Measurements from ENCODE around the gene FKBP15. TPM values are rescaled to one million over a fixed set of nuclear protein-coding genes. Genes with fewer than 3 reads are reported as not detected.

The FKBP15 gene
- polyA plus RNA-seq, 1 donor from 2014 or later, result 12.1 TPM

GRCh38 chr9:113179839-113180238 lies 41.2 kb downstream of the FKBP15 start:
- no peaks in the 10 kb centered on the region for H4K20me1 ChIP-seq (ENCODE audit: insufficient read depth)
- no peak overlapping the region for H3K4me3 ChIP-seq (ENCODE audit: low read length)
- H3K27ac ChIP-seq (ENCODE audit: low read length), result no peak overlapping the region
- no peak overlapping the region for H2AFZ ChIP-seq (ENCODE audit: low read depth, low read length)
- H3K36me3 ChIP-seq (ENCODE audit: insufficient read depth, low read length), result peaks cover 10% of the 10 kb centered on the region
- H3K9me3 ChIP-seq (ENCODE audit: low read length), result no peaks in the 10 kb centered on the region
- no peaks in the 10 kb centered on the region for H3F3A ChIP-seq (ENCODE audit: insufficient read depth, low read length, poor library complexity, severe bottlenecking)
- H3K27me3 ChIP-seq (ENCODE audit: insufficient read depth, low read depth, low read length), result no peaks in the 10 kb centered on the region
- TF ChIP-seq POLR2AphosphoS5 (IDR thresholded peaks at IDR 0.05) (no peak), RAD21 (conservative IDR thresholded peaks at IDR 0.05) (no peak)
- no peak overlapping the region for H3K9ac ChIP-seq (ENCODE audit: low read length)
- H3K79me2 ChIP-seq (replicated peaks; ENCODE audit: insufficient read depth, low read length), result no peaks in the 10 kb centered on the region
- no peaks in the 10 kb centered on the region for H3K9me2 ChIP-seq (ENCODE audit: insufficient read depth, low read length)
- H3K4me2 ChIP-seq (ENCODE audit: low read length), result no peak overlapping the region

- Histone ChIP-seq H3K36me3 (ENCODE audit: insufficient read depth, low read length) (peaks cover 19% of the 10 kb centered on the region), H2AFZ (ENCODE audit: low read depth, low read length) (no peak overlapping the region), H3K9me3 (ENCODE audit: low read length) (no peaks in the 10 kb centered on the region), H3K4me3 (ENCODE audit: low read length) (no peak overlapping the region), H3F3A (ENCODE audit: insufficient read depth, low read length, poor library complexity, severe bottlenecking) (no peaks in the 10 kb centered on the region), H3K4me2 (ENCODE audit: low read length) (no peak overlapping the region), H3K79me2 (replicated peaks; ENCODE audit: insufficient read depth, low read length) (no peaks in the 10 kb centered on the region), H3K27ac (ENCODE audit: low read length) (no peak overlapping the region), H3K9me2 (ENCODE audit: insufficient read depth, low read length) (no peaks in the 10 kb centered on the region), H3K27me3 (ENCODE audit: insufficient read depth, low read depth, low read length) (no peaks in the 10 kb centered on the region), H3K9ac (ENCODE audit: low read length) (no peak overlapping the region), H4K20me1 (ENCODE audit: insufficient read depth) (no peaks in the 10 kb centered on the region)
- no peak for TF ChIP-seq EZH2 (IDR thresholded peaks at IDR 0.05; ENCODE audit: borderline replicate concordance, insufficient read depth, low read length, poor library complexity, severe bottlenecking)
- no peak for TF ChIP-seq EP300 (conservative IDR thresholded peaks at IDR 0.05; ENCODE audit: poor library complexity, severe bottlenecking)
- TF ChIP-seq SMC3 (conservative IDR thresholded peaks at IDR 0.05; ENCODE audit: poor library complexity), result no peak
- no peak for TF ChIP-seq REST (IDR thresholded peaks at IDR 0.05; ENCODE audit: borderline replicate concordance)
- no peak for TF ChIP-seq MXI1 (conservative IDR thresholded peaks at IDR 0.05; ENCODE audit: poor library complexity, severe bottlenecking)
These were observed 43.0 kb downstream of the FKBP15 start for GRCh38 chr9:113178087-113178486.

GRCh38 chr9:113177251-113177650 lies 43.8 kb downstream of the FKBP15 start:
- Histone ChIP-seq H3K9ac (ENCODE audit: low read length) (no peak overlapping the region), H3K79me2 (replicated peaks; ENCODE audit: insufficient read depth, low read length) (no peaks in the 10 kb centered on the region), H3K4me2 (ENCODE audit: low read length) (no peak overlapping the region), H3F3A (ENCODE audit: insufficient read depth, low read length, poor library complexity, severe bottlenecking) (no peaks in the 10 kb centered on the region), H3K27ac (ENCODE audit: low read length) (no peak overlapping the region), H3K4me3 (ENCODE audit: low read length) (no peak overlapping the region), H3K9me3 (ENCODE audit: low read length) (no peaks in the 10 kb centered on the region), H2AFZ (ENCODE audit: low read depth, low read length) (no peak overlapping the region), H3K9me2 (ENCODE audit: insufficient read depth, low read length) (no peaks in the 10 kb centered on the region), H3K27me3 (ENCODE audit: insufficient read depth, low read depth, low read length) (no peaks in the 10 kb centered on the region), H4K20me1 (ENCODE audit: insufficient read depth) (no peaks in the 10 kb centered on the region), H3K36me3 (ENCODE audit: insufficient read depth, low read length) (peaks cover 19% of the 10 kb centered on the region)
- TF ChIP-seq CTCF (IDR thresholded peaks at IDR 0.05; ENCODE audit: poor library complexity, severe bottlenecking), result no peak
- no peak for TF ChIP-seq EZH2 (IDR thresholded peaks at IDR 0.05; ENCODE audit: borderline replicate concordance, insufficient read depth, low read length, poor library complexity, severe bottlenecking)
